B cell (primary cell): ENCODE data around the gene ADGRE2. TPM values are rescaled to one million over a fixed set of nuclear protein-coding genes. Genes with fewer than 3 reads are reported as not detected.

Experiments
- ATAC-seq: fragments of 200-7000 bp; cut with Tn5 transposase; one replicate; pipeline ENCODE4 v1.10.0; 2021; ENCODE audit warnings: low read depth, mild to moderate bottlenecking, moderate number of reproducible peaks, moderate library complexity
- CTCF ChIA-PET: fragments of 350-600 bp; sonication (Branson Sonifier 250); formaldehyde crosslinking; loops from one replicate; lab custom pipeline; 2021; ENCODE audit warnings: antibody characterized with exemption, inconsistent platforms; lab: Charles Lee
- POLR2A ChIA-PET: fragments of 350-600 bp; sonication (Branson Sonifier 250); formaldehyde crosslinking; loops from one replicate; lab custom pipeline; 2021; ENCODE audit warnings: antibody characterized with exemption; lab: Charles Lee
- DNase-seq: peaks from one replicate; pipeline ENCODE4 v3.0.0; 2013
- H2AFZ ChIP-seq: 2 replicates; pipeline ENCODE4 v1.6.1; 2012; ENCODE audit warnings: mild to moderate bottlenecking, low read depth, low read length; ENCODE audit not compliant: insufficient read depth, poor library complexity, severe bottlenecking
- H3K27ac ChIP-seq, 2 donors: 1 replicate in 1 of 2; 2 replicates in 1 of 2; pipeline ENCODE4 v1.5.1; 2012 to 2013; ENCODE audit warnings: low read length in 2 of 2, mild to moderate bottlenecking in 2 of 2, moderate library complexity in 1 of 2
- H3K27me3 ChIP-seq, 4 experiments: fragments of 200-600 bp in 1 of 4; sonication (generic) in 1 of 4; replicated peaks in 1 of 4; 1 replicate in 2 of 4; 2 replicates in 2 of 4; pipeline versions ENCODE4 v1.6.1 to v1.7.0; 2013 to 2016; ENCODE audit warnings: low read length in 3 of 4, mild to moderate bottlenecking in 2 of 4, mixed read lengths in 1 of 4, moderate library complexity in 1 of 4; ENCODE audit not compliant: insufficient read depth in 4 of 4, control insufficient read depth in 3 of 4; ENCODE audit errors: control extremely low read depth in 1 of 4
- H3K36me3 ChIP-seq, 2 experiments: replicated peaks in 1 of 2; 1 replicate in 1 of 2; 2 replicates in 1 of 2; pipeline versions ENCODE4 v1.6.1 to v1.7.1; 2013; ENCODE audit warnings: low read length in 1 of 2; ENCODE audit not compliant: insufficient read depth in 2 of 2, control insufficient read depth in 1 of 2; ENCODE audit errors: control extremely low read depth in 1 of 2, extremely low read depth in 1 of 2
- H3K4me1 ChIP-seq, 2 donors: fragments of 200-600 bp in 1 of 2; sonication (generic) in 1 of 2; 1 replicate in 1 of 2; 2 replicates in 1 of 2; pipeline versions ENCODE4 v1.5.1 to v1.6.1; 2013 to 2017; ENCODE audit warnings: low read length in 2 of 2; ENCODE audit not compliant: control insufficient read depth in 2 of 2, insufficient read depth in 2 of 2
- H3K4me2 ChIP-seq: replicated peaks from 2 replicates; pipeline ENCODE3; 2012; ENCODE audit warnings: mild to moderate bottlenecking, low read depth, low read length; ENCODE audit not compliant: poor library complexity, severe bottlenecking
- H3K4me3 ChIP-seq, 5 experiments: fragments of 200-600 bp in 1 of 5; sonication (generic) in 1 of 5; 1 replicate in 3 of 5; 2 replicates in 2 of 5; pipeline versions ENCODE4 v1.5.1 to v1.7.0; 2011 to 2016; ENCODE audit warnings: low read length in 4 of 5, mild to moderate bottlenecking in 4 of 5, low read depth in 2 of 5, control low read depth in 1 of 5, moderate library complexity in 1 of 5; ENCODE audit not compliant: insufficient read depth in 1 of 5; ENCODE audit errors: control extremely low read depth in 1 of 5, extremely low read depth in 1 of 5
- H3K79me2 ChIP-seq: fragments of 200-600 bp; sonication (generic); one replicate; pipeline ENCODE4 v1.6.0; 2016; ENCODE audit warnings: low read length; ENCODE audit not compliant: control insufficient read depth, insufficient read depth
- H3K9ac ChIP-seq: fragments of 200-600 bp; sonication (generic); 2 replicates; pipeline ENCODE4 v1.6.1; 2017; ENCODE audit warnings: mild to moderate bottlenecking, low read length, moderate library complexity
- H3K9me3 ChIP-seq, 3 donors: one replicate each; pipeline versions ENCODE4 v1.6.1 to v1.7.1; 2013; ENCODE audit warnings: low read length in 2 of 3; ENCODE audit not compliant: control insufficient read depth in 2 of 3, insufficient read depth in 1 of 3; ENCODE audit errors: control extremely low read depth in 1 of 3
- H4K20me1 ChIP-seq: 2 replicates; pipeline ENCODE4 v1.6.0; 2012; ENCODE audit warnings: mild to moderate bottlenecking, low read length; ENCODE audit not compliant: insufficient read depth, control insufficient read depth, poor library complexity, severe bottlenecking
- H3K27ac Mint-ChIP-seq: one replicate; pipeline ENCODE4 v1.8.0; 2021; ENCODE audit warnings: mixed read lengths
- H3K27me3 Mint-ChIP-seq: one replicate; pipeline ENCODE4 v1.8.0; 2021; ENCODE audit warnings: mixed read lengths
- H3K4me1 Mint-ChIP-seq: one replicate; pipeline ENCODE4 v1.8.0; 2021; ENCODE audit warnings: mixed read lengths
- H3K4me3 Mint-ChIP-seq: one replicate; pipeline ENCODE4 v1.8.0; 2021; ENCODE audit warnings: mixed read lengths
- H3K9me3 Mint-ChIP-seq: one replicate; pipeline ENCODE4 v1.8.0; 2022; ENCODE audit warnings: mixed read lengths; ENCODE audit not compliant: insufficient read depth
- EZH2 ChIP-seq: IDR thresholded peaks from 2 replicates; pipeline ENCODE4 v1.6.1; 2012; ENCODE audit warnings: borderline replicate concordance, low read depth, mild to moderate bottlenecking, moderate library complexity, low read length; ENCODE audit not compliant: insufficient read depth, poor library complexity, severe bottlenecking
- WGBS: methylation state at CpG from one replicate; pipeline ENCODE4 v1.1.5; 2013; ENCODE audit warnings: missing lambda C conversion rate; ENCODE audit not compliant: insufficient coverage; 5-methylcytosine and 5-hydroxymethylcytosine counted together
- intact Hi-C: fragments of 100-400 bp; cut with micrococcal nuclease; formaldehyde crosslinking; loops from one replicate; pipeline ENCODE4 v1.10.0; 2022
- polyA plus RNA-seq: library from polyadenylated mRNA; depleted of rRNA; stranded (reverse); fragments of >200 nt; gene quantifications from 2 replicates; pipeline ENCODE4 v1.2.3, GENCODE V29; 2012
- total RNA-seq, 2 donors: library from RNA; stranded (reverse); fragments of 120-200 nt in 1 of 2; gene quantifications; 1 replicate in 1 of 2; 2 replicates in 1 of 2; pipeline versions ENCODE4 v1.2.3 to v1.2.4, GENCODE V29; 2013 to 2022
- TF ChIP-seq, protein P1 (sequence below): fragments of 200-600 bp; IDR thresholded peaks from one replicate; pipeline ENCODE4 v1.8.0; 2022; ENCODE audit warnings: antibody characterized with exemption, mild to moderate bottlenecking

ADGRE2 gene
- total and polyA plus RNA-seq, 2 donors (not counting 1 experiment from before 2014, with no cell fraction given) = 0.52 to 0.89 TPM

DNA sequence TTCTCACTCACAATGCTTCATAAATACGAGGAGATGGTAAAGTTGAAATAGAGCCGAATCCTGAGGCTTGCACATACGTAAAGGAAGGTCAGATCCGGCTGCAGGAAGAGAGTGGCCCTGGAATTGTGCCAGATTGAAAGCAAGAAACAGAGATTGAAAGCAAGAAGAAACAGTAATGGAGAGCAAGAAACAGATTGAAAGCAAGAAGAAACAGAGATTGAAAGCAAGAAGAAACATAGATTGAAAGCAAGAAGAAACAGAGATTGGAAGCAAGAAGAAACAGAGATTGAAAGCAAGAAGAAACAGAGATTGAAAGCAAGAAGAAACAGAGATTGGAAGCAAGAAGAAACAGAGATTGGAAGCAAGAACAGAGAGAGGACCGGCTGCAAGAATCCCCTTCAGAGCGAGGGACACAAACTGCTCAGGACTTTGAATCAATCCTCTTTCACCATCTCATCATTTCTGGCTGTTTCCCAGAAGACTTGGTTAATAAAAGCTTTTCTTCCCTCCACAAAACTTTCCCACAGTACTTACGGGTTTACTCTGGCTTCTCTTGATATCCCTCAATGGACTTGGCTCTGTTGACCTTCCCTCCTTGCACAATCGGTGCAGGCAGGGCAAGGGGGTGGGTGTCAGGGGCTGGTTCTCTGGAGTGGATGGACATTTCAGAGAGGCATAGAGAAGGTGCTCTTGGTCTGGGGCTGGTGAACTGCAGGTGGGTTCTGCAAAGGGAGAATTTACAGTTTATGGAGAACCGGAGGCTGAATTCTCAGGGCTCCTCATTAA lies 31.1 kb upstream of the ADGRE2 start:
- Histone ChIP-seq H3K27ac (no peak overlapping the region), H3K4me3 (no peak overlapping the region), H4K20me1 (no peaks in the 10 kb centered on the region), H3K79me2 (no peaks in the 10 kb centered on the region), H3K36me3 (no peaks in the 10 kb centered on the region), H3K9me3 (no peaks in the 10 kb centered on the region), H3K4me2 (no peak overlapping the region), H3K9ac (no peak overlapping the region), H3K4me1 (no peaks in the 10 kb centered on the region), H2AFZ (peak overlapping the region; percentile 56), H3K27me3 (no peaks in the 10 kb centered on the region)
- POLR2A ChIA-PET = no interaction called here
- no peak for ATAC-seq
- Mint-ChIP-seq H3K4me1 (no peaks in the 10 kb centered on the region), H3K27ac (no peak overlapping the region), H3K27me3 (peaks cover 10% of the 10 kb centered on the region), H3K4me3 (no peak overlapping the region), H3K9me3 (no peaks in the 10 kb centered on the region)
- CTCF ChIA-PET = interaction anchor here (0.6 kb wide), 1 partner anchor 21 kb away, joined by 3 read pairs; no protein-coding TSS in a partner anchor
- TF ChIP-seq, protein P1, sequence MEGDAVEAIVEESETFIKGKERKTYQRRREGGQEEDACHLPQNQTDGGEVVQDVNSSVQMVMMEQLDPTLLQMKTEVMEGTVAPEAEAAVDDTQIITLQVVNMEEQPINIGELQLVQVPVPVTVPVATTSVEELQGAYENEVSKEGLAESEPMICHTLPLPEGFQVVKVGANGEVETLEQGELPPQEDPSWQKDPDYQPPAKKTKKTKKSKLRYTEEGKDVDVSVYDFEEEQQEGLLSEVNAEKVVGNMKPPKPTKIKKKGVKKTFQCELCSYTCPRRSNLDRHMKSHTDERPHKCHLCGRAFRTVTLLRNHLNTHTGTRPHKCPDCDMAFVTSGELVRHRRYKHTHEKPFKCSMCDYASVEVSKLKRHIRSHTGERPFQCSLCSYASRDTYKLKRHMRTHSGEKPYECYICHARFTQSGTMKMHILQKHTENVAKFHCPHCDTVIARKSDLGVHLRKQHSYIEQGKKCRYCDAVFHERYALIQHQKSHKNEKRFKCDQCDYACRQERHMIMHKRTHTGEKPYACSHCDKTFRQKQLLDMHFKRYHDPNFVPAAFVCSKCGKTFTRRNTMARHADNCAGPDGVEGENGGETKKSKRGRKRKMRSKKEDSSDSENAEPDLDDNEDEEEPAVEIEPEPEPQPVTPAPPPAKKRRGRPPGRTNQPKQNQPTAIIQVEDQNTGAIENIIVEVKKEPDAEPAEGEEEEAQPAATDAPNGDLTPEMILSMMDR = no peak
- no peak for TF ChIP-seq EZH2
- intact Hi-C loops = no loop called here
- whole genome bisulfite sequencing = 55% methylated on average over 6 of the region's 9 CpGs
- DNase-seq = no peak

DNA sequence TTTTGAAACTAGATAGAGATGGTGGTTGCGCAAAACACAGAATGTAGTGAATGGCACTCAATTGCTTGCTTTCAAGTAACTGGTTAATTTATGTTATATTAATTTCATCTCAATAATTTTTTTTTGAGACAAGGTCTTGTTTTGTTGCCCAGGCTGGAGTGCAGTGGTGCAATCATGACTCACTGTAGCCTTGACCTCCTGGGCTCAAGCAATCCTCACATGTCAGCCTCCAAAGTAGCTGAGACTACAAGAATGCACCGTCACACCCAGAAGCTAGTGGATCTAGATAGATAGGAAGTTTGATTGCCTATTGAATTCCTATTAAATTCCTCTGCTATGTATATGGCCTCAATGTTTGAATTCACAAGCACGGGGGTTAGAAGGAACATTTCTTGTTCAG lies 26.4 kb upstream of the ADGRE2 start:
- H3K9me3 Mint-ChIP-seq = no peaks in the 10 kb centered on the region
- H3K27me3 ChIP-seq = no peaks in the 10 kb centered on the region
- no peak for DNase-seq
- H2AFZ ChIP-seq = no peak overlapping the region
- no peaks in the 10 kb centered on the region for H3K4me1 ChIP-seq
- no peaks in the 10 kb centered on the region for H3K79me2 ChIP-seq
- no peaks in the 10 kb centered on the region for H3K9me3 ChIP-seq
- 100% methylated on average over 1 of the region's 3 CpGs for WGBS
- ATAC-seq = no peak
- H3K9ac ChIP-seq = no peak overlapping the region
- H3K27ac ChIP-seq = no peak overlapping the region
- ChIA-PET CTCF (no interaction called here), POLR2A (no interaction called here)
- H3K36me3 ChIP-seq = no peaks in the 10 kb centered on the region
- no peak overlapping the region for H3K27ac Mint-ChIP-seq
- intact Hi-C loops = no loop called here
- H3K4me3 Mint-ChIP-seq = no peak overlapping the region
- no peak overlapping the region for H3K4me2 ChIP-seq
- no peaks in the 10 kb centered on the region for H3K4me1 Mint-ChIP-seq
- H3K4me3 ChIP-seq = no peak overlapping the region
- H3K27me3 Mint-ChIP-seq = peaks cover 15% of the 10 kb centered on the region
- no peaks in the 10 kb centered on the region for H4K20me1 ChIP-seq
- TF ChIP-seq, protein P1 = no peak
- TF ChIP-seq EZH2 = no peak
